Right lobe of liver (tissue), 6 donors: ENCODE results near the gene IL31RA. TPM values are rescaled to one million over a fixed set of nuclear protein-coding genes. Genes with fewer than 3 reads are reported as not detected.
A peak's percentile ranks its signal among the peaks of the same experiment; 100 is the strongest.

ENCODE experiments used
- ATAC-seq, 4 donors: fragments of 200-7000 bp; cut with Tn5 transposase; one replicate each; pipeline ENCODE4 v1.9.1; 2020; ENCODE audit warnings: mild to moderate bottlenecking in 4 of 4, moderate library complexity in 4 of 4
- DNase-seq, 3 donors: peaks; one replicate each; pipeline ENCODE4 v3.0.0-alpha.2; 2020
- H3K27ac ChIP-seq, 3 donors: fragments of 200-600 bp; one replicate each; pipeline ENCODE4 v1.8.0; 2022
- H3K27me3 ChIP-seq, 2 donors: fragments of 200-600 bp; one replicate each; pipeline ENCODE4 v1.8.0; 2022
- H3K36me3 ChIP-seq, 4 donors: fragments of 200-600 bp; sonication (generic) in 1 of 4; one replicate each; pipeline versions ENCODE4 v1.5.1 to v1.8.0; 2017 to 2022; ENCODE audit warnings: control low read depth in 1 of 4
- H3K4me1 ChIP-seq, 4 donors: fragments of 200-600 bp; sonication (generic) in 1 of 4; one replicate each; pipeline versions ENCODE4 v1.5.1 to v1.8.0; 2017 to 2022; ENCODE audit warnings: control low read depth in 1 of 4
- H3K4me3 ChIP-seq, 3 donors: fragments of 200-600 bp; one replicate each; pipeline ENCODE4 v1.8.0; 2022
- H3K9me3 ChIP-seq, 4 donors: fragments of 200-600 bp; sonication (generic) in 1 of 4; one replicate each; pipeline versions ENCODE4 v1.5.1 to v1.8.0; 2017 to 2022; ENCODE audit warnings: control low read depth in 1 of 4
- CTCF ChIP-seq, 4 donors: fragments of 200-600 bp in 3 of 4; fragments of 450-650 bp in 1 of 4; IDR thresholded peaks; one replicate each; pipeline versions ENCODE4 v1.5.1 to v1.8.0; 2016 to 2022; ENCODE audit warnings: antibody characterized with exemption in 4 of 4, mild to moderate bottlenecking in 2 of 4
- POLR2A ChIP-seq: fragments of 450-650 bp; IDR thresholded peaks from one replicate; pipeline ENCODE4 v1.6.1; 2017; ENCODE audit warnings: antibody characterized with exemption, mild to moderate bottlenecking
- WGBS: methylation state at CpG from one replicate; pipeline ENCODE4 v1.1.6; 2018; ENCODE audit warnings: low coverage, low lambda C conversion rate; ENCODE audit not compliant: insufficient coverage; ENCODE audit errors: missing lambda C conversion rate; 5-methylcytosine and 5-hydroxymethylcytosine counted together
- intact Hi-C, 2 donors: fragments of 100-400 bp; cut with DNase I; formaldehyde crosslinking; loops; one replicate each; pipeline versions ENCODE4 v1.11.2 to v1.14.1; 2022
- total RNA-seq, 6 experiments: library from RNA; depleted of rRNA in 2 of 6; stranded (reverse); fragments of >200 nt in 2 of 6; fragmentation: NEBNext Ultra II Directional in 3 of 6; extraction: Animal tissue kit (Norgen Biotek cat#: 25700) in 3 of 6; gene quantifications; one replicate each; pipeline versions ENCODE4 v1.1.0 to v1.2.4, GENCODE V29; 2016 to 2023
- donor health status: DM: no; HTN: yes; CAD: no.
- donor health status: DM: no; HTN: no; CAD: no.
- donor health status: DM: no; HTN: no; CAD: no.
- donor health status: DM: no; HTN: yes; CAD: no.
- donor health status: DM: no; HTN: yes; CAD: no.

IL31RA gene
- total RNA-seq, 6 experiments from 2014 or later: not detected

- Histone ChIP-seq H3K4me3 (no peak overlapping the region), H3K27me3 (no peaks in the 10 kb centered on the region), H3K4me1 (no peaks in the 10 kb centered on the region), H3K27ac (no peak overlapping the region), H3K36me3 (no peaks in the 10 kb centered on the region), H3K9me3 (no peaks in the 10 kb centered on the region)
- 57% methylated on average over 7 of the region's 10 CpGs for WGBS
- no peak for ATAC-seq
- TF ChIP-seq CTCF (IDR thresholded peaks at IDR 0.05): no peak
- TF ChIP-seq POLR2A: no peak
- intact Hi-C loops: no loop called here
- no peak for DNase-seq
These were observed 65.8 kb downstream of the IL31RA start for GRCh38 chr5:55916986-55917385.

DNA sequence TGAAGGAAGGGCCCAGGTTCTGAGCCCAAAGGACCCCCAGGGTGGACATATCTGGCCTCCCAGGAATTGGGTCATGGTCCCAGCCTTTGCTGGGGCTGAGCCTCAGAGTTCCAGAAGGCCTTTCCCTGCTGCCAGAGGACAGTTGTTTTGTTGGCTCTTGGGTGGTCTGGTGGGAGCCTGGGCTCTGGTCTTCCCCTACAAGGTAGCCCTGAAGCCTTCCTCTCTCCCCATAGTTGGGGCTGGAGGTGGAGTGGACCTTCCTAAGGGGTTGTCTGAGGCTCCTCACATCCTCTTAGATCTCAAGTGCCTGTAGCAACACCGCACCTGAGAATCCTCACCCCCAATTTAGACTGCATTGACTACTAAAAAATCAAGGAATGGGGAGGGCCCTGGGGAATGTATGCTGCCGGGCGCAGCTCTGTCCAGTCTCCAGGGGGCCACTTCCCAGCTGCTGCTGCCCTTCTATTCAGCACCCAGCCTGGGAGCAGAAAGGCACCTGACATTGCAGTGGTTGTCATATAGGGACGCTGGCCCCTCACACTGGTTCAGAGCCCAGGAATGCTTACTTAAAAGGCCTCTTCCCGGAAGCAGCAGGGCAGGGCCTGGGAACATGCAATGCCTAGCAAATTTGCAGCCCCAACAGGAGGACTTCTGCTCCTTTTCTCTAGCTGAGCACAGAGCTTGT, 66.4 kb downstream of the IL31RA start:
- H3K27ac ChIP-seq: no peak overlapping the region
- H3K27me3 ChIP-seq: no peaks in the 10 kb centered on the region
- H3K4me3 ChIP-seq: no peak overlapping the region
- TF ChIP-seq CTCF (IDR thresholded peaks at IDR 0.05) (no peak), POLR2A (no peak)
- WGBS: 93% methylated on average over 3 of the region's 5 CpGs
- H3K9me3 ChIP-seq: no peaks in the 10 kb centered on the region
- no peaks in the 10 kb centered on the region for H3K36me3 ChIP-seq
- intact Hi-C loops: no loop called here
- DNase-seq (no peak), ATAC-seq (peak in 1 of 4 donors; percentile 4)
- no peaks in the 10 kb centered on the region for H3K4me1 ChIP-seq

GRCh38 chr5:55918087-55919035, 67.2 kb downstream of the IL31RA start:
- Histone ChIP-seq H3K4me1 (no peaks in the 10 kb centered on the region), H3K4me3 (no peak overlapping the region), H3K27me3 (no peaks in the 10 kb centered on the region), H3K36me3 (no peaks in the 10 kb centered on the region), H3K9me3 (no peaks in the 10 kb centered on the region), H3K27ac (no peak overlapping the region)
- TF ChIP-seq POLR2A (no peak), CTCF (IDR thresholded peaks at IDR 0.05) (no peak)
- 83% methylated on average over 1 of the region's 17 CpGs for WGBS
- DNase-seq (no peak), ATAC-seq (peak in 3 of 4 donors; percentile 42 to 74 (median 52))
- intact Hi-C loops: no loop called here

DNA sequence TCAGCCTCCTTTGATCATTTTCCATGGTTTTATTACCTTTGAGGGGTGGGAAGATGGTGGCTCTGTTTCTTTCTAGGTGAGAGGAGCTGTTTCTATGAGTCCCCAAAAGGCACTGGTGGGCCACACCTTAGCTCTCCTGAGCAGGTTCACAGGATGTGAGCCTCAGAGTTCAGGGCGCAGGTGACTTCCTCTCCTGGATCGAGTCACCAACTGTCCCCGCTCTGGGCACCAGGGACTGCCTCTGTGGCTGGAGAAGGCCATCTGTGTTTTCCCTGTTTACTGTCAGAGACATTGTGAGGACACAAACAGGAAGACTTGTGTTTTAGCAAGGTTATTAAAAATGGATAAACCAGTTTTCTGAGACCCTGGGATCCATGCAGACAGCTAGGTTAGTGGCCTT, 68.5 kb downstream of the IL31RA start:
- TF ChIP-seq CTCF (IDR thresholded peaks at IDR 0.05) (no peak), POLR2A (no peak)
- no peaks in the 10 kb centered on the region for H3K36me3 ChIP-seq
- no peaks in the 10 kb centered on the region for H3K9me3 ChIP-seq
- ATAC-seq (no peak), DNase-seq (no peak)
- no peaks in the 10 kb centered on the region for H3K4me1 ChIP-seq
- H3K27ac ChIP-seq: no peak overlapping the region
- intact Hi-C loops: no loop called here
- H3K27me3 ChIP-seq: no peaks in the 10 kb centered on the region
- 29% methylated on average over 3 of the region's 3 CpGs for WGBS
- no peak overlapping the region for H3K4me3 ChIP-seq
